ENCODE data around the gene CHD9. TPM values are rescaled to one million over a fixed set of nuclear protein-coding genes. Genes with fewer than 3 reads are reported as not detected.

The CHD9 gene
- total RNA-seq, 1 donor from 2014 or later = 86.0 TPM

GRCh38 chr16:53232826-53233529 is 178.2 kb downstream of the CHD9 start:
- no peak for DNase-seq (ENCODE audit: low spot score)
- Histone ChIP-seq H3K4me1 (no peaks in the 10 kb centered on the region), H3K4me2 (no peak overlapping the region), H2AFZ (replicated peaks) (no peak overlapping the region), H3K9me3 (ENCODE audit: low read depth) (no peaks in the 10 kb centered on the region), H3K9ac (no peak overlapping the region), H3K79me2 (ENCODE audit: low read depth) (peaks cover 3% of the 10 kb centered on the region), H3K36me3 (peaks cover 60% of the 10 kb centered on the region), H3K27me3 (no peaks in the 10 kb centered on the region), H3K4me3 (no peak overlapping the region), H3F3A (ENCODE audit: low read depth) (peaks cover 5% of the 10 kb centered on the region), H3K27ac (no peak overlapping the region), H4K20me1 (ENCODE audit: low read depth) (no peaks in the 10 kb centered on the region)
- H3K27ac Mint-ChIP-seq = no peak overlapping the region
- peaks cover 35% of the 10 kb centered on the region for H3K36me3 Mint-ChIP-seq
- H3K27me3 Mint-ChIP-seq (ENCODE audit: insufficient read depth, low read depth) = no peaks in the 10 kb centered on the region
- no peak overlapping the region for H3K4me3 Mint-ChIP-seq
- H3K9me3 Mint-ChIP-seq = no peaks in the 10 kb centered on the region
- no peak for TF ChIP-seq CTCF (IDR thresholded peaks at IDR 0.05)
- TF ChIP-seq EZH2 (IDR thresholded peaks at IDR 0.05) = no peak
- no peak for TF ChIP-seq EZH2phosphoT487 (IDR thresholded peaks at IDR 0.05)
- no peaks in the 10 kb centered on the region for H3K4me1 Mint-ChIP-seq

GRCh38 chr16:53234836-53235235 is 180.0 kb downstream of the CHD9 start:
- peaks cover 47% of the 10 kb centered on the region for H3K36me3 ChIP-seq
- H3K36me3 Mint-ChIP-seq = peaks cover 39% of the 10 kb centered on the region

DNA sequence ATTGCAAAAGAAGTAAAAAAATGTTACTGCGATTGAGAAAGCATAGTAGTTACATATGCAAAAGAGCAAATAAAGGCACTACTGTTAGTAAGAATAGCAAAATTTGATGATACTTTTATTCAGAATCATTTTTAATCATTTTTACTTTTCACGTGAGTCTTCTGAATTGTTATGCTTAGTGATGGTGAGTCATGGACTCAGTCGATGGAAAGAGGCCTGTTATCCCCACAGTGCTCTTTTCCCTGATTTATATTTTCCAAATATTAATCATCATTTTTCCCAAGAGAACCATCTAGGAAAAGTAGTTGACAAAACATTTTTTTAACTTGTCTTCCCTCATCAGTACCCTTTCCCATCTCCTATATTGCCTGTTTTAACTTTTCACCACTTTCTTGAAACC is 181.1 kb downstream of the CHD9 start:
- Histone ChIP-seq H3K27ac (no peak overlapping the region), H3K4me1 (no peaks in the 10 kb centered on the region), H2AFZ (replicated peaks) (no peak overlapping the region), H3K9ac (no peak overlapping the region), H3K36me3 (peaks cover 39% of the 10 kb centered on the region), H4K20me1 (ENCODE audit: low read depth) (no peaks in the 10 kb centered on the region), H3K4me2 (no peak overlapping the region), H3K9me3 (ENCODE audit: low read depth) (no peaks in the 10 kb centered on the region), H3K79me2 (ENCODE audit: low read depth) (no peaks in the 10 kb centered on the region), H3K27me3 (no peaks in the 10 kb centered on the region), H3K4me3 (no peak overlapping the region), H3F3A (ENCODE audit: low read depth) (no peaks in the 10 kb centered on the region)
- Mint-ChIP-seq H3K9me3 (no peaks in the 10 kb centered on the region), H3K4me1 (no peaks in the 10 kb centered on the region), H3K36me3 (peaks cover 33% of the 10 kb centered on the region), H3K4me3 (no peak overlapping the region), H3K27ac (no peak overlapping the region), H3K27me3 (ENCODE audit: insufficient read depth, low read depth) (no peaks in the 10 kb centered on the region)
- DNase-seq (ENCODE audit: low spot score) = no peak
- no peak for TF ChIP-seq EZH2phosphoT487 (IDR thresholded peaks at IDR 0.05)
- no peak for TF ChIP-seq CTCF (IDR thresholded peaks at IDR 0.05)
- no peak for TF ChIP-seq EZH2 (IDR thresholded peaks at IDR 0.05)

More at GRCh38 chr16:53234836-53235235, 180.0 kb downstream of the CHD9 start:
- Histone ChIP-seq H3K9ac (no peak overlapping the region), H3K4me3 (no peak overlapping the region), H3K27ac (no peak overlapping the region), H3K27me3 (no peaks in the 10 kb centered on the region), H2AFZ (replicated peaks) (no peak overlapping the region), H4K20me1 (ENCODE audit: low read depth) (no peaks in the 10 kb centered on the region), H3K4me1 (no peaks in the 10 kb centered on the region), H3F3A (ENCODE audit: low read depth) (peaks cover 3% of the 10 kb centered on the region), H3K79me2 (ENCODE audit: low read depth) (no peaks in the 10 kb centered on the region), H3K4me2 (no peak overlapping the region), H3K9me3 (ENCODE audit: low read depth) (no peaks in the 10 kb centered on the region)
- H3K9me3 Mint-ChIP-seq = no peaks in the 10 kb centered on the region
- no peak overlapping the region for H3K4me3 Mint-ChIP-seq
- no peak for DNase-seq (ENCODE audit: low spot score)
- no peaks in the 10 kb centered on the region for H3K4me1 Mint-ChIP-seq
- H3K27me3 Mint-ChIP-seq (ENCODE audit: insufficient read depth, low read depth) = no peaks in the 10 kb centered on the region
- H3K27ac Mint-ChIP-seq = no peak overlapping the region
- no peak for TF ChIP-seq EZH2phosphoT487 (IDR thresholded peaks at IDR 0.05)

GRCh38 chr16:53249331-53249730 is 194.5 kb downstream of the CHD9 start:
- H3K9me3 Mint-ChIP-seq = peaks cover 11% of the 10 kb centered on the region
- DNase-seq (ENCODE audit: low spot score) = no peak
- no peaks in the 10 kb centered on the region for H3K27me3 Mint-ChIP-seq (ENCODE audit: insufficient read depth, low read depth)
- Histone ChIP-seq H2AFZ (replicated peaks) (no peak overlapping the region), H3K4me1 (no peaks in the 10 kb centered on the region), H3K9me3 (ENCODE audit: low read depth) (no peaks in the 10 kb centered on the region), H4K20me1 (ENCODE audit: low read depth) (peaks cover under 1% of the 10 kb centered on the region), H3K9ac (no peak overlapping the region), H3K27ac (no peak overlapping the region), H3K27me3 (no peaks in the 10 kb centered on the region), H3F3A (ENCODE audit: low read depth) (no peaks in the 10 kb centered on the region), H3K4me2 (no peak overlapping the region), H3K79me2 (ENCODE audit: low read depth) (no peaks in the 10 kb centered on the region), H3K4me3 (no peak overlapping the region), H3K36me3 (peaks cover 52% of the 10 kb centered on the region)
- no peak overlapping the region for H3K4me3 Mint-ChIP-seq
- peaks cover 53% of the 10 kb centered on the region for H3K36me3 Mint-ChIP-seq
- H3K4me1 Mint-ChIP-seq = no peaks in the 10 kb centered on the region
- H3K27ac Mint-ChIP-seq = no peak overlapping the region
- no peak for TF ChIP-seq CTCF (IDR thresholded peaks at IDR 0.05)
- no peak for TF ChIP-seq EZH2phosphoT487 (IDR thresholded peaks at IDR 0.05)
- no peak for TF ChIP-seq EZH2 (IDR thresholded peaks at IDR 0.05)
